Body of pancreas (tissue), 4 donors: ENCODE data around the gene FLCN. TPM values are rescaled to one million over a fixed set of nuclear protein-coding genes. Genes with fewer than 3 reads are reported as not detected.

Experiments used
- ATAC-seq: fragments of 150-250 bp; one replicate; pipeline ENCODE4 v1.9.1; 2016
- DNase-seq, 4 donors: peaks; one replicate each; pipeline ENCODE4 v3.0.0-alpha.2; 2019
- H3K27ac ChIP-seq, 4 donors: fragments of 200-600 bp; sonication (generic); 1 replicate in 3 of 4; 2 replicates in 1 of 4; pipeline versions ENCODE4 v1.5.1 to v1.6.1; 2016 to 2019; ENCODE audit warnings: mild to moderate bottlenecking in 1 of 4, mixed read lengths in 1 of 4, moderate library complexity in 1 of 4
- H3K27me3 ChIP-seq, 2 donors: fragments of 200-600 bp; sonication (generic); one replicate each; pipeline ENCODE4 v1.6.0; 2016; ENCODE audit warnings: mild to moderate bottlenecking in 1 of 2
- H3K36me3 ChIP-seq, 2 donors: fragments of 200-600 bp; sonication (generic); replicated peaks in 1 of 2; 2 replicates each; pipeline ENCODE4 v1.5.1; 2016; ENCODE audit warnings: low read depth in 2 of 2; ENCODE audit not compliant: insufficient read depth in 1 of 2
- H3K4me1 ChIP-seq: fragments of 200-600 bp; sonication (generic); one replicate; pipeline ENCODE4 v1.6.0; 2016
- H3K4me3 ChIP-seq, 2 donors: fragments of 200-600 bp; sonication (generic); 1 replicate in 1 of 2; 2 replicates in 1 of 2; pipeline ENCODE4 v1.5.1; 2016 to 2019
- H3K9me3 ChIP-seq, 3 donors: fragments of 200-600 bp; sonication (generic); 1 replicate in 2 of 3; 2 replicates in 1 of 3; pipeline ENCODE4 v1.5.1; 2016
- POLR2A ChIP-seq, 3 donors: fragments of 450-650 bp; IDR thresholded peaks; one replicate each; pipeline ENCODE4 v1.6.1; 2016; ENCODE audit warnings: antibody characterized with exemption in 3 of 3, mild to moderate bottlenecking in 2 of 3
- WGBS, 2 donors: methylation state at CpG; one replicate each; pipeline ENCODE4 v1.1.5; 2017; 5-methylcytosine and 5-hydroxymethylcytosine counted together
- intact Hi-C: fragments of 100-400 bp; cut with DNase I; formaldehyde crosslinking; loops from one replicate; pipeline ENCODE4 v1.15.1; 2023
- total RNA-seq, 2 donors: library from RNA; depleted of rRNA; stranded (reverse); fragments of >200 nt; gene quantifications; one replicate each; pipeline ENCODE4 v1.1.0, GENCODE V29; 2016
- TF ChIP-seq, protein P1 (sequence below), 7 experiments: fragments of 450-650 bp in 4 of 7; fragments of 200-600 bp in 3 of 7; sonication (generic) in 3 of 7; IDR thresholded peaks; one replicate each; pipeline ENCODE4 v1.5.1; 2016 to 2019; ENCODE audit warnings: antibody characterized with exemption in 7 of 7

FLCN gene
- total RNA-seq, 2 donors from 2014 or later = 35.8 to 64.3 TPM

DNA sequence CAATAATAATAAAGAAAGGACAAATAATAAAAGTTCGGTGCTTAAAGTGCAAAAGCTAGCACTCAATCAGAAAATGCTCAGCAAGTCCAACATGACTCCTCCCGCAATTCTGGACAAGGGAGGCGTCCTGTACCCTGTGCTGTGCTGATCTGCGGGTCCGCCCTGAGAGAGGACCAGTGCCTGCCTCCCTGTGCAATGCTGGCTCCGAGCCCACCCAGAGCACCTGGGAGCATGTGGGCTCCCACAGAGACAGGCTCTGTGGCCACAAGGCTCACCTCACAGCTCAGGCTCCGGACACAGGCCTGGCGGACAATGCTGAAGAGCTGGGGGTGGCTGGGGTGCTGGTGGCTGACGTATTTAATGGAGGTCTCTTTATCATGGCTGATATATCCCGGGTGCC is 11.1 kb downstream of the FLCN start:
- Histone ChIP-seq H3K4me1 (peaks cover 7% of the 10 kb centered on the region), H3K4me3 (no peak overlapping the region), H3K36me3 (peaks cover 11 to 50% of the 10 kb centered on the region in 2 donors), H3K27me3 (no peaks in the 10 kb centered on the region), H3K9me3 (no peaks in the 10 kb centered on the region), H3K27ac (no peak overlapping the region)
- TF ChIP-seq, protein P1, sequence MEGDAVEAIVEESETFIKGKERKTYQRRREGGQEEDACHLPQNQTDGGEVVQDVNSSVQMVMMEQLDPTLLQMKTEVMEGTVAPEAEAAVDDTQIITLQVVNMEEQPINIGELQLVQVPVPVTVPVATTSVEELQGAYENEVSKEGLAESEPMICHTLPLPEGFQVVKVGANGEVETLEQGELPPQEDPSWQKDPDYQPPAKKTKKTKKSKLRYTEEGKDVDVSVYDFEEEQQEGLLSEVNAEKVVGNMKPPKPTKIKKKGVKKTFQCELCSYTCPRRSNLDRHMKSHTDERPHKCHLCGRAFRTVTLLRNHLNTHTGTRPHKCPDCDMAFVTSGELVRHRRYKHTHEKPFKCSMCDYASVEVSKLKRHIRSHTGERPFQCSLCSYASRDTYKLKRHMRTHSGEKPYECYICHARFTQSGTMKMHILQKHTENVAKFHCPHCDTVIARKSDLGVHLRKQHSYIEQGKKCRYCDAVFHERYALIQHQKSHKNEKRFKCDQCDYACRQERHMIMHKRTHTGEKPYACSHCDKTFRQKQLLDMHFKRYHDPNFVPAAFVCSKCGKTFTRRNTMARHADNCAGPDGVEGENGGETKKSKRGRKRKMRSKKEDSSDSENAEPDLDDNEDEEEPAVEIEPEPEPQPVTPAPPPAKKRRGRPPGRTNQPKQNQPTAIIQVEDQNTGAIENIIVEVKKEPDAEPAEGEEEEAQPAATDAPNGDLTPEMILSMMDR (IDR thresholded peaks at IDR 0.05) = no peak
- no peak for TF ChIP-seq POLR2A (IDR thresholded peaks at IDR 0.05)
- intact Hi-C loops = no loop called here
- WGBS, 2 donors = 86 to 90% methylated on average over 10 of the region's 10 CpGs
- no peak for ATAC-seq
- DNase-seq = no peak

DNA sequence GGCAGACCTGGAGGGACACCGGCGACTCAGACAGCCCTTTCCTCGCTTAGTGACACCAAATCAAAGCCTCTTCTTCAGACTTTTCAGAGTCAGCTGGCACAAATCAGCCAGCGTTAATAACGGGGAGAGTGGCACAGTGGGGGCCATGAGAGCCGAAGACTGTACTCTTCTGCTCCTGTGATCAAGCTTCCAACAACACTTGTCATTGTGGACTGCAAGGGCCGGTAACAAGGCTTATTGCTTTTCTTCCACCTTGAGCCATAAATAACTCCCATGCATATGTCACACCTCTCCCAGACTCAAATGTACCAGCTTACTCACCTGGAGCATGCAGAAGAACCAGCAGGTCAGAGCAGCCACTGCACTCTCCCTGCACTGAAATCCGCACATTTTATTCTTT is 12.8 kb downstream of the FLCN start:
- no peak for DNase-seq
- 81 to 86% methylated on average over 8 of the region's 8 CpGs for WGBS, 2 donors
- TF ChIP-seq POLR2A (IDR thresholded peaks at IDR 0.05) = no peak
- TF ChIP-seq, protein P1 (IDR thresholded peaks at IDR 0.05) = no peak
- intact Hi-C loops = no loop called here
- Histone ChIP-seq H3K27me3 (no peaks in the 10 kb centered on the region), H3K36me3 (peaks cover 11 to 58% of the 10 kb centered on the region in 2 donors), H3K9me3 (no peaks in the 10 kb centered on the region), H3K4me3 (no peak overlapping the region), H3K4me1 (peaks cover 7% of the 10 kb centered on the region), H3K27ac (no peak overlapping the region)
- no peak for ATAC-seq

DNA sequence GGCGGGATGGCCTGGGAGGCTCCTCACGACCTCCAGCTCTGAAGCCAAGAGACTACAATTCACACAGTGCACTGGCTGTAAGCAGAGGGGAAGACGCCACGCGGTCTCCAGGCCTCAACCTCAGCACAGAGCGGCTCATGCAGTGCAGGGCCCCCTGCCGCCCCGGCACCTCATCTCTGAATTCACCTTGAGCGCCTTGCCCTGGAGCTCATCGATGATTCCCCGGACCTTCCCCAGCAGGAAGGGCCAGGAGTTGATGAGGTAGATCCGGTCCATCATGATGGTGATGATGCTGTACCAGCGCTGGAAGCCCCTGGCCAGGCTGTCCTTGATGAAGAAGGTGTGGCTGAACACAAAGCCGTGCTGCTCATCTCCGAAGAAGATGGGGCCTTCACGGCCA is 13.2 kb downstream of the FLCN start:
- intact Hi-C loops = no loop called here
- Histone ChIP-seq H3K27me3 (no peaks in the 10 kb centered on the region), H3K4me1 (peaks cover 7% of the 10 kb centered on the region), H3K4me3 (no peak overlapping the region), H3K36me3 (peaks cover 11 to 62% of the 10 kb centered on the region in 2 donors), H3K27ac (no peak overlapping the region), H3K9me3 (no peaks in the 10 kb centered on the region)
- WGBS, 2 donors = 89 to 95% methylated on average over 12 to 16 of the region's 16 CpGs
- no peak for TF ChIP-seq POLR2A (IDR thresholded peaks at IDR 0.05)
- TF ChIP-seq, protein P1 (IDR thresholded peaks at IDR 0.05) = no peak
- DNase-seq (no peak), ATAC-seq (no peak)

- TF ChIP-seq POLR2A (IDR thresholded peaks at IDR 0.05) = no peak
- TF ChIP-seq, protein P1 (IDR thresholded peaks at IDR 0.05) = no peak
- 89% methylated on average over 11 to 21 of the region's 22 CpGs for WGBS, 2 donors
- intact Hi-C loops = no loop called here
- Histone ChIP-seq H3K27ac (no peak overlapping the region), H3K27me3 (no peaks in the 10 kb centered on the region), H3K9me3 (no peaks in the 10 kb centered on the region), H3K4me1 (no peaks in the 10 kb centered on the region), H3K4me3 (no peak overlapping the region), H3K36me3 (peaks cover 16 to 74% of the 10 kb centered on the region in 2 donors)
- DNase-seq = no peak
- no peak for ATAC-seq
These were observed 15.6 kb downstream of the FLCN start for GRCh38 chr17:17221329-17221728.

DNA sequence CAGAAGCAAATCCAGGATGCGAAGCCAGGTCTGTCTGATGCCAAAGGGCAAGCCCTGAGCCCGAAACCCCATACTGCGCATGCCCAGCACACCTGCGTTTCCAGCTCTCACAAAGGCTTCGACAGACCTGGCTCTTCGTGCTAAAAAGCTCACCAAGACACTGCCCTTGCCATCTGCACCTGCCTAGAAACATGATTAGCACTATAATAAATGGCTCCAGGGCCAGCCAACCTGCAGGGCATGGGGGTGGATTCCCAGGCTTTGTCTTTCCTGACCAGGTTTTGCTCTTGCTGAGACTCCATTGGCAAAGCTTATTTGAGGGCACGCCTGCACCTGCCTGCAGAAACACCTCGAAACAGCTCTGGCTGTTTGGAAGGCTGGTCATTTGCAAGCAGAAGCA is 16.4 kb downstream of the FLCN start:
- no peak for DNase-seq
- H3K27me3 ChIP-seq = no peaks in the 10 kb centered on the region
- no peak overlapping the region for H3K4me3 ChIP-seq
- 87 to 100% methylated on average over 7 to 8 of the region's 8 CpGs for WGBS, 2 donors
- intact Hi-C loops = no loop called here
- H3K27ac ChIP-seq = no peak overlapping the region
- H3K9me3 ChIP-seq = no peaks in the 10 kb centered on the region
- TF ChIP-seq, protein P1 (IDR thresholded peaks at IDR 0.05) = no peak
- TF ChIP-seq POLR2A (IDR thresholded peaks at IDR 0.05) = no peak
- peaks cover 13 to 73% of the 10 kb centered on the region in 2 donors for H3K36me3 ChIP-seq
- ATAC-seq = no peak
- H3K4me1 ChIP-seq = no peaks in the 10 kb centered on the region
